OCI-LY3 (cell line): ENCODE results near the gene STK32C.

Experiments used
- CTCF ChIP-seq: fragments of 200-600, 300-600 bp; sonication (generic); IDR thresholded peaks from 2 replicates; pipeline ENCODE4 v1.5.1; 2014; ENCODE audit warnings: antibody characterized with exemption, low read length, low read depth
- EZH2phosphoT487 ChIP-seq: fragments of 200-600 bp; shearing (Covaris generic); IDR thresholded peaks from 2 replicates; pipeline ENCODE4 v1.6.1; 2018; ENCODE audit warnings: antibody characterized with exemption, mixed run types, low read depth

- TF ChIP-seq CTCF (no peak), EZH2phosphoT487 (no peak)
Measured at GRCh38 chr10:132270256-132270655, 37.5 kb downstream of the STK32C start.
